NCI-H345 treated with DMSO at 0.1 percent for 48 hours (cell line): ENCODE results near the gene UBA6.
"Not testable (repeated sequence)": the region's sequence is repeated elsewhere in the genome, so short reads cannot be mapped to it uniquely, and the experiment has no call there.

Experiments used
- DNase-seq: peaks from one replicate; lab custom pipeline; 2025; ENCODE audit not compliant: unreplicated experiment; lab: John Stamatoyannopoulos, UW

The UBA6 gene

DNA sequence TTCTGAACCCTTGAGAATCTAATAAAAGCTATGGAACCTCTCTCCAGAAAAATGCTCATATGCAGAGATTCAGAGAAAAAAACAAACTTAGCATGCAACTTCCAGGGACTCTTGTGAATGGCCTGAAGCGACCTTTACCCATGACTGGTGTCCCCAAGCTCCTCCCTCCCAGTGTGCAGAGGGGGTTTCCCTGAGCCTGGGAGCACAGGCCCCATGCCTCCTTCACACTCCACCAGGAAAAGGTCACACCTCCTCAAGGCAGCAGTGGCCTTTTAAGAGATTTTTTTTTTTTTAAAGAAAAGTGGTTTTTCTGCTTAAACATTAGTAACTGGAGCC lies 13.3 kb upstream of the UBA6 start:
- no peak for DNase-seq

GRCh38 chr4:67713529-67714247 lies 12.7 kb upstream of the UBA6 start:
- no peak for DNase-seq

- DNase-seq, result no peak
Observed at GRCh38 chr4:67712650-67713528, 11.9 kb upstream of the UBA6 start.

- no peak for DNase-seq
Observed at GRCh38 chr4:67712000-67712625, 11.2 kb upstream of the UBA6 start.

- not testable (repeated sequence) for DNase-seq
Observed at GRCh38 chr4:67706682-67707081, 5.7 kb upstream of the UBA6 start.

- DNase-seq, result no peak
Observed at GRCh38 chr4:67704843-67705242, 3.9 kb upstream of the UBA6 start.

DNA sequence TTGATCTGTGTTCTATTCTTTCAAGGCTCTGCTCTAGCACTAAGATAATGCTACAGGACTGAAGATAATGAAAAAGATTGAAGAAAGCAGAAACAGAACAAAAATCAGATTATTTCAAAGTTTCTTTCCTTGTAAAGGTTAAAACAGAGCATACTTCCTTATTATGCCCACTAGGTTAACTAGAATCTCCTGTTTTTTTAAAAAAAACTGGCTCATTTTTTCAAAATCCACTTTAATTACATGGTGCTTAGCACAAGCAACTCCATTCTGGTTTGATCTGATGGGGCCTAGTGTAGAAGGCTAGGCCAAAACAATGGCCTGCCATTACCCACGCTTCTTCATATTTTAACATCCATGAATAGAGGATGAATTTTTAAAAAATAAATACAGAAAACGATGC lies 1.2 kb upstream of the UBA6 start:
- DNase-seq, result no peak

DNA sequence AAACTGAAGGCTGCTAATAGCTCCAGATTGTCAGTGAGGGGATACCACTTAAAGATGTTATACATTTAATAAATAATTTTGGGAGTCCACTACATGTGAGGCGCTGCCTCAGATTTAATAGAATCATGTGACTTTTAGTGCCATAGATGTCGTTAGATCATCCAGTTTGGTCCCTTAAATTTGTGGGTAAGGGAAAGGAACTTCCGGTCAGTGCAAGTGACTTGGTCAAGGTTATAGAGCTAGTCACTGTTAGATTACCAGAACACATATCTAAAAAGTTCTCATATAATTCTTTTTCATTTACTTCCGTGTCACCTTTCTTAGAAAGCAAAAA lies 529 bp upstream of the UBA6 start:
- DNase-seq, result no peak

DNA sequence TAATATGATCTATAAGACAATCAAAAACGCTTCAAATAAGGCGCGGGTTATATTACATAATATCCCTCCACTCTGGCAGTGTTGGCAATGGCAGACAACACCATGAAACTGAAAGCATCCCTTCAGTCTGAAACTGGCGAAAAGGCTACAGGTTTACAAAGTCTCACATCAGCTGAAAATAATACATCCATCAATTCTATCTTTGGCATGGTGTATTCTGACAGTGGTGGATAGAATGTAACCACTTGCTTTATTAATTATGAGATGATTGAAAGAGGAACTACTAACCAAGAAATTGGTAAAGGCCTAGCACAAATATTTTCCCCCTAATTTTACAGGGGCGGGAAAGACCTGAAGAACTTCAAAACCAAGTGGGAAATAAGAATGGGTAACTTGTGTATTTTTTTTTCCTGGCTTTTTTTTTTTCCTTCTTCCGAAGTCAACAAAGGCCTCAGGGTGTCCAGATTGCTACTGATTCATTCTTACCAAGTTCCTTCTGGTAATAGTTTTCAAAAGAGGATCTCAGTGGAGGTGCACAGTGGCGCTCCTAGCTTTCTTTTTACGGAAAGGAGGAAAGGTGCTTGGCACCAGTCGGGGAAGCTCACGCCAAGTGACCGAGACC lies 728 bp downstream of the UBA6 start:
- no peak for DNase-seq

GRCh38 chr4:67699603-67700002 lies 1.4 kb downstream of the UBA6 start:
- no peak for DNase-seq

DNA sequence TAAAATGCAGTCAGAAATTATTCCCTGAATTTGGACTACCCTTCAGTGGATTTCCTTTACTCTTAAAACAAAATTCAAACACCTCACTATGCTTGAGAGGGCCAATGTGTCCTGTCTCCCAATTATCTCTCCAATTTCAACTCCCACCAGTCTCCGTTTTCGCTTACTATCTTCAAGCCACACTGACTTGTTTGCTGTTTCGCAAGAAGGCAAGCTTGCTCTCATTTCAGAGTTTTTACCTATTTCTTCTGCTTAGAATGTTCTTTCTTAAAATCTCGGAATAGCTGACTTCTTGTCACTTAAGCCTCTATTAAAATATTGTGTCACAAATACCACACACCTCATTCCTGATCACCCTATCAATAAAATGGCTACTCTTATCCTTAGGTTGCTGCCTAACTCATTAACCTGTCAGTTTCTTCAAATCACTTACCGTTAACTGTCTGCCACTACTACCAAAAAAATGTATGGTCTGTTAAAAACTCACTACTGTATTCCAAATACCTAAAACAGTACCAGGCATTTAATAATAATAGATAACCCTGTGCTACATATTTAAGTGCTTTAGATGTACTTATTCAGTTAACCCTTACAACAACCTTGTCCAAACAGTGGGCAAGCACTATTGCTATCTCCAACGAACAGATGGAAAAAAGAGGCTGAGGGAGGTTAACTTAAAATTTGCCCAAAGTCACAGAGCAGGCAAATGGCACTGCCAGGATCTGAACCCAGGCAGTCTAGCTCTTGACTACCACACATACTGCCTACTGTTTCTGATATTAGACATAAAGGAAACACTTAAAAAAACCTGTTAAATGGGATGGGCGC lies 2.9 kb downstream of the UBA6 start:
- no peak for DNase-seq

GRCh38 chr4:67696061-67696460 lies 4.9 kb downstream of the UBA6 start:
- DNase-seq, result no peak

DNA sequence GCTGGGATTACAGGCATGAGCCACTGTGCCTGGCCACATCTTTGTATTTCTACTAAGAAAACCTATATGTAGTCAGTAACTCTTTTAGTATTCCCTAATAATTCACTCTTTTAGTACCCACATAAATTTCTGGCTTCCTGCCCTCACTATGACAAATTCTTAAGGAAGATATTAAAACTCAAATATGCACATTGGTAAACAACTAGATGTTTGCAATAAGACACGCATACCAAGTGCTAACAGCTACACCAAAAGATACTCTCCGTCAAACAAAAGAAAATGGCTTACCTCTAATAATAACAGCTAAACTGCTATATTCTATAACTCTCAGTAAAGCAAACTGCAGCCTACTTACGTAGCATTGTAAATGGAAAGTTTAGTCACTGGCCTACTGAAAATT lies 6.3 kb downstream of the UBA6 start:
- DNase-seq, result no peak

GRCh38 chr4:67691328-67691727 lies 9.6 kb downstream of the UBA6 start:
- DNase-seq, result no peak

GRCh38 chr4:67687636-67688035 lies 13.3 kb downstream of the UBA6 start:
- DNase-seq, result no peak

DNA sequence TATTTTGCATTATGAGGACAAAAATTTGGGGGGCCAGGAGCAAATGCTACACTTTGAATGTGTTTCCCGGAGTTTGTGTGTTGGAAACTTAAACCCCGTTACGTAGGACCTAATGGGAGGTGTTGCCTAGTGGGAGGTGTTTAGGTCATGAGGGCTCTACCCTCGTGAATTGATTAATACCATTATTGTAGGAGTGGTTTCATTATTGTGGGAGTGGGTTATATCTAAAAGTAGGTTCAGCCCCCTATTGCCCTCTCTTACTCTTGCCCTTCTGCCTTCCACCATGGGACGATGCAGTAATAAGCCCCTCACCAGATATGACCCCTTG lies 15.5 kb downstream of the UBA6 start:
- DNase-seq, result no peak

GRCh38 chr4:67684839-67685531 lies 16.0 kb downstream of the UBA6 start:
- no peak for DNase-seq

- no peak for DNase-seq
Observed at GRCh38 chr4:67682266-67682665, 18.7 kb downstream of the UBA6 start.

DNA sequence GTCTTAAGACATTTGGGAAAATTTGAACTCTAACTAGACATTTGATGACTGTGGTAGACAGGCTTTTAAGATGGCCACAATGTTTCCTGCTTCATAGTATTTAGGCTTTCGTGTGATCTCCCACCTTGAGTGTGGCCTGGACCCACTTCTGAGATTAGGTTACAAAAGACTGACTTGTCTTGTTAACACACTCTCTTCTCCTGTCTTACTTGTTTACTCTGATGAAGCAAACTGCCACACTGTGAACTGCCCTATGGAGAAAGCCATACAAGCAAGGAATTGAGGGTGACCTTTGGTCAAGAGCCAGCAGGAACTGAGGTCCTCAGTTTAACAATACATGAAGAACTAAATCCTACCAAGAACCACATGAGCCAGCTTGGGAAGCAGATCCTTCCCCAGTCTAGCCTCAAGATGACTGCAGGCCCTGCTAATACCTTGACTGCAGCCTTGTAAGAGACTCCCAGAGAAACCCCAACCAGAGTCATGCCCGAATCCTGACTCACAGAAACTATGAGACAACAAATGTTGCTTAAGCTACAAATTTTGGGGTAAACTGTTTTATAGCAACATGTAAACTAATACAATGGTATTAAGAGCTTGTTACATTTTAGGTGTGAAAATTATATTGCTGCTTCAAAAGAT lies 20.3 kb downstream of the UBA6 start:
- DNase-seq, result no peak

- DNase-seq, result no peak
Observed at GRCh38 chr4:67678612-67679011, 22.3 kb downstream of the UBA6 start.
